HL-60 (cell line): ENCODE data around the gene ACP3.

Experiments used
- CTCF ChIP-seq: IDR thresholded peaks from one replicate; pipeline ENCODE4 v1.5.1; 2011; ENCODE audit warnings: low read length, control low read depth, inconsistent platforms; ENCODE audit not compliant: insufficient read depth
- GABPA ChIP-seq: IDR thresholded peaks from 2 replicates; pipeline ENCODE4 v1.6.1; 2012; ENCODE audit warnings: low read depth
- POLR2AphosphoS5 ChIP-seq: IDR thresholded peaks from 2 replicates; pipeline ENCODE4 v1.6.1; 2012; ENCODE audit warnings: low read depth
- TF ChIP-seq, protein P1 (sequence below): IDR thresholded peaks from 2 replicates; pipeline ENCODE4 v1.6.1; 2012; ENCODE audit warnings: low read depth; ENCODE audit not compliant: insufficient replicate concordance

GRCh38 chr3:132288357-132288756 is 28.9 kb upstream of the ACP3 start:
- no peak for TF ChIP-seq CTCF
- TF ChIP-seq POLR2AphosphoS5 = no peak
- TF ChIP-seq GABPA = no peak
- TF ChIP-seq, protein P1, sequence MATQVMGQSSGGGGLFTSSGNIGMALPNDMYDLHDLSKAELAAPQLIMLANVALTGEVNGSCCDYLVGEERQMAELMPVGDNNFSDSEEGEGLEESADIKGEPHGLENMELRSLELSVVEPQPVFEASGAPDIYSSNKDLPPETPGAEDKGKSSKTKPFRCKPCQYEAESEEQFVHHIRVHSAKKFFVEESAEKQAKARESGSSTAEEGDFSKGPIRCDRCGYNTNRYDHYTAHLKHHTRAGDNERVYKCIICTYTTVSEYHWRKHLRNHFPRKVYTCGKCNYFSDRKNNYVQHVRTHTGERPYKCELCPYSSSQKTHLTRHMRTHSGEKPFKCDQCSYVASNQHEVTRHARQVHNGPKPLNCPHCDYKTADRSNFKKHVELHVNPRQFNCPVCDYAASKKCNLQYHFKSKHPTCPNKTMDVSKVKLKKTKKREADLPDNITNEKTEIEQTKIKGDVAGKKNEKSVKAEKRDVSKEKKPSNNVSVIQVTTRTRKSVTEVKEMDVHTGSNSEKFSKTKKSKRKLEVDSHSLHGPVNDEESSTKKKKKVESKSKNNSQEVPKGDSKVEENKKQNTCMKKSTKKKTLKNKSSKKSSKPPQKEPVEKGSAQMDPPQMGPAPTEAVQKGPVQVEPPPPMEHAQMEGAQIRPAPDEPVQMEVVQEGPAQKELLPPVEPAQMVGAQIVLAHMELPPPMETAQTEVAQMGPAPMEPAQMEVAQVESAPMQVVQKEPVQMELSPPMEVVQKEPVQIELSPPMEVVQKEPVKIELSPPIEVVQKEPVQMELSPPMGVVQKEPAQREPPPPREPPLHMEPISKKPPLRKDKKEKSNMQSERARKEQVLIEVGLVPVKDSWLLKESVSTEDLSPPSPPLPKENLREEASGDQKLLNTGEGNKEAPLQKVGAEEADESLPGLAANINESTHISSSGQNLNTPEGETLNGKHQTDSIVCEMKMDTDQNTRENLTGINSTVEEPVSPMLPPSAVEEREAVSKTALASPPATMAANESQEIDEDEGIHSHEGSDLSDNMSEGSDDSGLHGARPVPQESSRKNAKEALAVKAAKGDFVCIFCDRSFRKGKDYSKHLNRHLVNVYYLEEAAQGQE = no peak
